ENCODE results near the gene WFDC10B. TPM values are rescaled to one million over a fixed set of nuclear protein-coding genes. Genes with fewer than 3 reads are reported as not detected.

WFDC10B gene
- total and polyA plus RNA-seq, 4 donors = not detected

DNA sequence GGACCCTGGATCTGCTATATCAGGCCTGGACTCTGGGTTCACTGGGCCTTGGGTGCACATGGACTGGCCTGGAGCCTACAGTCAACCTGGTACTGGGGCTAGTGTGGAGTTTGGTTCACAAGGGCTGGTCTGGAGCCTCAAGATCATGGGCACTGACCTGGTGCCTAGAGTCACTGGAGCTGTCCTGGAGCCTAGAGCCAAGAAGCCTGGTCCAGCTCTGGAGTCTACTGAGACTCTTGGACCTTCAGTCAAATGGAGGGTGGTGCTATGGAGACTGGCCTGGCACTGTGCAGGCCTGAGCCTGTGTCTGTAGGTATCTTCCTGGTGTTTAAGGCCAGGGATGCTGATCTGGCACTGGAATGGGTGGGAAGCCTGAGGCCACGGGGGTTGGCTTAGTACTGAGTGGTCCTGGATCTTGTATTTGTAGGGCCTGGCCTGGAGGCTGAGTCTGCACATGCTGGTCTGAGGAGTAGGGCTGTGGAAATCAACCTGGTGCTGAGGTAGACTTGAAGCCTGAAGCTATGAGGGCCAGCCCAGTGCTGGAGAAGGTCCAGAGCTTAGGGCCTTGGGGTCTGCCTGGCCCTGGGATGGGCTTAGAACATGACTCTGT lies 57.3 kb downstream of the WFDC10B start:
- H3K27me3 ChIP-seq (ENCODE audit: control insufficient read depth in 4 of 4, insufficient read depth in 4 of 4, low read length in 3 of 4) = no peaks in the 10 kb centered on the region
- no peaks in the 10 kb centered on the region for H3K9me3 ChIP-seq (ENCODE audit: control insufficient read depth in 4 of 4, low read length in 3 of 4)
- no peak for DNase-seq (ENCODE audit: low spot score)
- no peak overlapping the region for H3K9ac ChIP-seq (ENCODE audit: low read depth in 1 of 2, low read length in 2 of 2)
- H3K27ac ChIP-seq (ENCODE audit: low read depth in 1 of 2, low read length in 2 of 2) = no peak overlapping the region
- WGBS = 75% methylated on average over 1 of the region's 1 CpG
- no peak for TF ChIP-seq RXRA (IDR thresholded peaks at IDR 0.05)
- TF ChIP-seq NR2F2 (IDR thresholded peaks at IDR 0.05) = no peak
- TF ChIP-seq REST (IDR thresholded peaks at IDR 0.05) = no peak
- TF ChIP-seq GABPA (IDR thresholded peaks at IDR 0.05 in 1 of 2, conservative IDR thresholded peaks at IDR 0.05 in 1 of 2) = no peak
- TF ChIP-seq SP1 (IDR thresholded peaks at IDR 0.05) = no peak
- no peak for TF ChIP-seq FOXA2 (IDR thresholded peaks at IDR 0.05)
- TF ChIP-seq, protein P1, sequence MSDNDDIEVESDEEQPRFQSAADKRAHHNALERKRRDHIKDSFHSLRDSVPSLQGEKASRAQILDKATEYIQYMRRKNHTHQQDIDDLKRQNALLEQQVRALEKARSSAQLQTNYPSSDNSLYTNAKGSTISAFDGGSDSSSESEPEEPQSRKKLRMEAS (IDR thresholded peaks at IDR 0.05) = no peak
- TF ChIP-seq HNF4A (conservative IDR thresholded peaks at IDR 0.05) = no peak
- TF ChIP-seq, protein P2, sequence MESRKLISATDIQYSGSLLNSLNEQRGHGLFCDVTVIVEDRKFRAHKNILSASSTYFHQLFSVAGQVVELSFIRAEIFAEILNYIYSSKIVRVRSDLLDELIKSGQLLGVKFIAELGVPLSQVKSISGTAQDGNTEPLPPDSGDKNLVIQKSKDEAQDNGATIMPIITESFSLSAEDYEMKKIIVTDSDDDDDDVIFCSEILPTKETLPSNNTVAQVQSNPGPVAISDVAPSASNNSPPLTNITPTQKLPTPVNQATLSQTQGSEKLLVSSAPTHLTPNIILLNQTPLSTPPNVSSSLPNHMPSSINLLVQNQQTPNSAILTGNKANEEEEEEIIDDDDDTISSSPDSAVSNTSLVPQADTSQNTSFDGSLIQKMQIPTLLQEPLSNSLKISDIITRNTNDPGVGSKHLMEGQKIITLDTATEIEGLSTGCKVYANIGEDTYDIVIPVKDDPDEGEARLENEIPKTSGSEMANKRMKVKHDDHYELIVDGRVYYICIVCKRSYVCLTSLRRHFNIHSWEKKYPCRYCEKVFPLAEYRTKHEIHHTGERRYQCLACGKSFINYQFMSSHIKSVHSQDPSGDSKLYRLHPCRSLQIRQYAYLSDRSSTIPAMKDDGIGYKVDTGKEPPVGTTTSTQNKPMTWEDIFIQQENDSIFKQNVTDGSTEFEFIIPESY (IDR thresholded peaks at IDR 0.05) = no peak
- no peak for TF ChIP-seq EGR1 (IDR thresholded peaks at IDR 0.05; ENCODE audit: low read depth in 2 of 2)
- no peak for TF ChIP-seq RAD21 (IDR thresholded peaks at IDR 0.05)
- no peak for TF ChIP-seq FOXA1 (IDR thresholded peaks at IDR 0.05)
- no peak for TF ChIP-seq HNF4G (IDR thresholded peaks at IDR 0.05)
- no peak for TF ChIP-seq TAF1 (conservative IDR thresholded peaks at IDR 0.05)
- TF ChIP-seq ATF3 (IDR thresholded peaks at IDR 0.05) = no peak
- no peak for TF ChIP-seq JUND (IDR thresholded peaks at IDR 0.05)
- no peak for TF ChIP-seq YY1 (IDR thresholded peaks at IDR 0.05)
- no peak for TF ChIP-seq CTCF (IDR thresholded peaks at IDR 0.05; ENCODE audit: low read depth, low read length, missing input control)
- no peaks in the 10 kb centered on the region for H3K4me1 ChIP-seq (ENCODE audit: control insufficient read depth in 4 of 4, insufficient read depth in 4 of 4, low read length in 3 of 4)
- H3K4me3 ChIP-seq (ENCODE audit: low read depth in 1 of 3, low read length in 3 of 3) = no peak overlapping the region
- no peaks in the 10 kb centered on the region for H3K36me3 ChIP-seq (ENCODE audit: control insufficient read depth in 4 of 4, insufficient read depth in 3 of 4, low read depth in 1 of 4, low read length in 3 of 4)
